KG1 (cell line): Measurements from ENCODE around the gene PASD1.

Experiments used
- DNase-seq: peaks from one replicate; lab custom pipeline; 2025; lab: John Stamatoyannopoulos, UW

The PASD1 gene

DNA sequence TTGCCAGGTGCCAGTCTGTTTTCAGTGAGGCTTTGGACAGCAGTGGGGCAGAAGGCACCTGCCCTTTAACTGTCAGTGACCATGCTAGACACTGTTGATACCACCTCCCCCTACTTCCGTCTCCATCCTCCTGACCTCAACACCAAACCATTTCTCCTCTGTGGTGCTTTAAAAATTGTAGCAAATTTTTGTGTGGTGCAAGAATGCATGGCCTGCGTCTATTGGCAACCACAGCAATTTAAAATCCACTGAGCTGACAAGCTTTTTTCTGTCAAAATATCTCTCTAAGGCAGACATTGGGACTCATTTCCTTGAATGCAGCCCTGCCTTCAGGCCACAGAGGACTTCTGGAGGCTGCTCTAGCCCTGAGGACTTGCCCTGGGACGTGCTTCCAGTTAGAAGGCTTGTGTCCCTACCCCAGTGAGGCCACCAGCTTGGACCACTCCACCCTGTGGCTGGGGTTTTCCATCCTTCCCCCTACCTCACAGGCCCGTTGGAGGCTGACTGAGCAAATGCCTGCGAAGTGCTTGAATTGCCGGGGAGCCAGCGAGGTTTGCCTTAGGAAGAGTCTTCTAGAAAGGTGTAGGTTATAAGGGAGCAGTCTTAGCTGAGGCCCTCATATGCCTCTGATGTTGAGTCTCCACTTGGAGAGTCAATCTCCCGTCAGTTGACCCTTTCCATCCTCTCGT lies 138.7 kb downstream of the PASD1 start:
- no peak for DNase-seq

- DNase-seq = no peak
These were observed 139.4 kb downstream of the PASD1 start for GRCh38 chrX:151702741-151703340.

DNA sequence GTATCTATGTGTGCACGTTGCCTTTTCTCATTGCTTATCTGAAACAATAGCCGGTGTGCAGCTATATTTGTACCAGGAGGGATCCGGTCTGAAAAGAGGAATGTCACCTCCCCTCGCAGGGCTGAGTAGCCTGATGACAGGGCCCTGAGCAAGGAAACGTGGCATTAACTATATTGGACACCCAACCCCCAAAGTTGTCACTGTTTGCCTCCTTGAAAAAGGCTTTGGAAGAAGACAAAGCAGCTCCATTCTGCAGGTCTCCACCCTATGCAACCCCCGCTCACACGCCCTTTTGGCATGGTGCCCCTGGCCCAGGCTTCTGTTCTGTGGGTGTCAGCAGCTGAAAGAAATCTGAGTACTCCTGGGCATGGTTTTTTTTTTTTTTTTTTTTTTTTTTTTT lies 140.0 kb downstream of the PASD1 start:
- DNase-seq = no peak

GRCh38 chrX:151704041-151704663 lies 140.7 kb downstream of the PASD1 start:
- DNase-seq = no peak

- no peak for DNase-seq
These were observed 145.3 kb downstream of the PASD1 start for GRCh38 chrX:151708821-151709220.

GRCh38 chrX:151710457-151710856 lies 147.0 kb downstream of the PASD1 start:
- DNase-seq = no peak

- DNase-seq = no peak
These were observed 147.7 kb downstream of the PASD1 start for GRCh38 chrX:151711154-151711553.

DNA sequence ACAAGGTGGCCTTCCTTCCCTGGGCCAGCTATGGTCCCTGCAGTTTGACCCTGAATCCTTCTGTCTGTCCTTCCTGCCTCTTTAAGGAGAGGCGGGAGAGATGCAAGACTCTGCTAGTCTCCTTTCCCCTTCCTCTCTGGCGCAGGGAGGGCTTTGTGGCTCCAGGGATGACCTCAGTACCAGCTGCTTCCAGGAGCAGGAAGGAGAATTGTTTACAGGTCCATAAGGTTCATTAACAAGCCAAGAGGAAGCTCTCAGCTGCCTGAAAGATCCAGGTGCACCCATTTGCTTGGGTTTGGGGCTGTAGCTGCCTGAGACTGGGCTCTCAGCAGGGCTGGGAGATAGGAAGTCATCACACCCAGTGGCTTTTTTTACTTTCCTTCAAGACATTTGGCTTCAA lies 148.3 kb downstream of the PASD1 start:
- DNase-seq = no peak

DNA sequence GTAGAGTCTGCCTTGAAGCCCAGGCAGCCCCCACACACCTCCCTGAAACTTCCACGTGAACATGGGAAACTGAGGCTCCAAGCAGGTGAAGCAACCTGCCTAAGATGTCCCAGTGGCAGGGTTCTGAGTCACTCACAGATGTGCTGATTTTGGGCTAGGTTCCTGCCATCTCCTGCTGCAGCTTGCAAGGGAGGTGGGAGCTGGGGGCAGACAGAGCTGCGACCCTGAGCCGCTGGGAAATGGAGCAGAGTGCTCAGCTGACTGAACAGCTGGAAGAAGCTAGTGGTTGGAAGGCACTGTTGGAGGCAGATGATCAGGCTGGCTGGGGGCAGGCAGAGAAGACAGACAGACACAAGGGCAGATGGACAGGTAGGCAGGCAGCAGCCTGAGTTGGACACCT lies 148.8 kb downstream of the PASD1 start:
- no peak for DNase-seq

- DNase-seq = no peak
These were observed 150.4 kb downstream of the PASD1 start for GRCh38 chrX:151713849-151714248.

- no peak for DNase-seq
These were observed 150.9 kb downstream of the PASD1 start for GRCh38 chrX:151714362-151714761.

DNA sequence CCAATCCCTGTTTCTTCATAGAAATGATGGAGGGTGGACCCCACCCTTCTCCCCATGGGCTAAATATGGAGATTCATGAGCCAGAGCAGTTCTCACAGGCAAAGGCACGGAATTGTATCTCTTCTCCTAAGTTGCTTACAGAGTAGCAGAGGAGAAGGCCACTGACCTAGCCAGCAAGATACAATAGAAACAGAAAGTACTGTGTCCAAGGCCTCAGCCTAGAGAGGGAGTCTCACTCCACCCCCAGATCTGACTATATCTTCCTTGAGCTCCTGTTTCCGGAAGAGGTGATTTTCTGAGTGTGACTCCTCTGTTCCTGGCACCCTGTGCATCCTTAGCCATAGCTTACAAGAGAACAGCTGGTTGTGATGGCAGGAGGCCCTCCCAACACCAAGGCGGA lies 152.3 kb downstream of the PASD1 start, which contains the start of gene FATE1:
Gene FATE1, plus strand, starts transcription at position 284 of the 400 bp plus-strand sequence. Its CDS starts 85 bp downstream, at position 369.
- no peak for DNase-seq

DNA sequence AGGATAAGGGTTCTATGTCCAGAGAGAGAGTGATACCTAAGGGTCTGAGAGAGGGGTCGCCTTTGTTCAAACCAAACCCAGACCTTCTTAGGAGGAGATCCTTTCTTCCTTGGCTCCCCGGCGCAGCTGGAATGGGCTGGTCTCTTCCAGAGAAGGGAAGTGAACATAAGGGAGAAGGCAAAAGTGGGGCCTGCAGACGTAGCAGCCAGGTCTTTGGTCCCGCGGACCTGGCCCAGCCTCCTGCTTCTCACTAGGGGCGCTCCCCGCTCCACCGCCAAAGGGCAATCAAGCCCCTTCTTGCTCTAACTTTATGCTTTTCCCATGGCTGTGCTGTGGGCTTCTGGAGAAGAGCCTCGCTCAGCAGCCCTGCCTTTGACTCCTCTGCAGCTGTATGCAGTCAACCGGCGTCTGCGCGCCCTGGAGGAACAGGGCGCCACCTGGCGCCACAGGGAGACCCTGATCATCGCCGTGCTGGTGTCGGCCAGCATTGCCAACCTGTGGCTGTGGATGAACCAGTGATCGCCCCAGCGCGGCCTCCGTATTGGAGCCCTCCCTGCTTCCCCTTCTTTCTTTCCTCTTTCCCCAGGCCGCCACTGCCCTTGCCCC lies 158.9 kb downstream of the PASD1 start:
- no peak for DNase-seq

- DNase-seq = no peak
These were observed 159.8 kb downstream of the PASD1 start for GRCh38 chrX:151723156-151723760.

GRCh38 chrX:151724563-151725337 lies 161.3 kb downstream of the PASD1 start:
- no peak for DNase-seq

- DNase-seq = no peak
These were observed 161.8 kb downstream of the PASD1 start for GRCh38 chrX:151725338-151725614.
